H1 (cell line): ENCODE results near the gene ANAPC16. TPM values are rescaled to one million over a fixed set of nuclear protein-coding genes. Genes with fewer than 3 reads are reported as not detected.

Source experiments
- KDM1A ChIP-seq: fragments of 200-600, 300-600 bp; sonication (generic); IDR thresholded peaks from 2 replicates; pipeline ENCODE4 v1.7.1; 2016; ENCODE audit warnings: mild to moderate bottlenecking, low read length, borderline replicate concordance
- polyA plus RNA-seq, 7 experiments: library from polyadenylated mRNA; depleted of rRNA in 3 of 7; stranded (reverse) in 5 of 7; unstranded in 2 of 7; fragments of >200 nt in 5 of 7; fragments of 200-250 nt in 2 of 7; gene quantifications; 1 replicate in 5 of 7; 2 replicates in 1 of 7; 4 replicates in 1 of 7; pipeline versions ENCODE4 v1.2.1 to v1.2.3, GENCODE V29; 2011 to 2013; ENCODE audit warnings: missing spikeins in 2 of 7, mixed read lengths in 2 of 7
- total RNA-seq: library from RNA; stranded (reverse); fragmentation: NEBNext Ultra II Directional; extraction: Animal tissue kit (Norgen Biotek cat#: 25700); gene quantifications from 2 replicates; pipeline ENCODE4 v1.2.1, GENCODE V29; 2021

ANAPC16 gene
- total and polyA plus RNA-seq, 2 of the 8 experiments (the other 6 are each of a cell fraction or from before 2014, with no cell fraction given), result 53.1 to 57.4 TPM

GRCh38 chr10:72173262-72173618, 42.6 kb upstream of the ANAPC16 start (continued):
- TF ChIP-seq KDM1A, result no peak
- TF ChIP-seq, all 59 proteins: peak for 0
